H1 (cell line): Measurements from ENCODE around the gene FADS3. TPM values are rescaled to one million over a fixed set of nuclear protein-coding genes. Genes with fewer than 3 reads are reported as not detected.

Experiments
- CTCF ChIA-PET: fragments of 300-600 bp; sonication (Branson Sonifier 250); formaldehyde crosslinking; loops from one replicate; lab custom pipeline; 2021; ENCODE audit not compliant: partially characterized antibody; lab: Charles Lee
- POLR2A ChIA-PET: fragments of 300-600 bp; sonication (Branson Sonifier 250); formaldehyde crosslinking; loops from one replicate; lab custom pipeline; 2021; ENCODE audit warnings: inconsistent platforms; ENCODE audit not compliant: partially characterized antibody; lab: Charles Lee
- DNase-seq, 2 experiments: peaks; one replicate each; pipeline versions ENCODE4 v3.0.0 to v3.0.0-alpha.2; 2010 to 2022; ENCODE audit warnings: low spot score in 2 of 2, low read depth in 1 of 2, mixed read lengths in 1 of 2
- FAIRE-seq: peaks from 2 replicates; lab custom pipeline; 2011; peaks lifted over from hg19 to GRCh38; lab: Jason Lieb, UNC
- H2AFZ ChIP-seq: 2 replicates; pipeline ENCODE4 v1.8.1; 2012; ENCODE audit warnings: low read length, inconsistent platforms
- H2AK5ac ChIP-seq: 2 replicates; pipeline ENCODE4 v1.6.1; 2013; ENCODE audit warnings: low read depth, low read length
- H2BK120ac ChIP-seq: replicated peaks from 2 replicates; pipeline ENCODE3; 2013; ENCODE audit warnings: low read depth, low read length, inconsistent platforms
- H2BK12ac ChIP-seq: 2 replicates; pipeline ENCODE4 v1.6.1; 2013; ENCODE audit warnings: low read depth, low read length
- H2BK15ac ChIP-seq: 2 replicates; pipeline ENCODE4 v1.6.1; 2013; ENCODE audit warnings: low read length
- H2BK20ac ChIP-seq: 2 replicates; pipeline ENCODE4 v1.6.1; 2013; ENCODE audit warnings: low read length
- H2BK5ac ChIP-seq: 2 replicates; pipeline ENCODE4 v1.6.1; 2013; ENCODE audit warnings: low read depth, low read length
- H3K14ac ChIP-seq: 2 replicates; pipeline ENCODE4 v1.6.1; 2013; ENCODE audit warnings: inconsistent platforms; ENCODE audit not compliant: insufficient read length
- H3K18ac ChIP-seq: 2 replicates; pipeline ENCODE4 v1.6.1; 2013; ENCODE audit warnings: low read length; ENCODE audit errors: extremely low read depth
- H3K23ac ChIP-seq: 2 replicates; pipeline ENCODE4 v1.6.1; 2013; ENCODE audit warnings: inconsistent platforms; ENCODE audit not compliant: insufficient read length
- H3K23me2 ChIP-seq: 2 replicates; pipeline ENCODE4 v1.6.1; 2013; ENCODE audit warnings: low read depth, low read length
- H3K27ac ChIP-seq: 2 replicates; pipeline ENCODE4 v1.6.1; 2011; ENCODE audit warnings: low read depth, low read length, inconsistent platforms
- H3K27me3 ChIP-seq, 4 experiments: replicated peaks in 1 of 4; 1 replicate in 1 of 4; 2 replicates in 3 of 4; pipeline versions ENCODE4 v1.6.1 to v1.8.1; 2011 to 2013; ENCODE audit warnings: low read length in 3 of 4, mild to moderate bottlenecking in 3 of 4, inconsistent platforms in 2 of 4, mixed read lengths in 2 of 4, moderate library complexity in 1 of 4; ENCODE audit not compliant: control insufficient read depth in 3 of 4, insufficient read depth in 3 of 4; ENCODE audit errors: extremely low read depth in 1 of 4
- H3K36me3 ChIP-seq, 4 experiments: 2 replicates each; pipeline versions ENCODE4 v1.6.1 to v1.8.1; 2011 to 2013; ENCODE audit warnings: mild to moderate bottlenecking in 4 of 4, low read length in 3 of 4, moderate library complexity in 2 of 4, control low read depth in 1 of 4, inconsistent platforms in 1 of 4; ENCODE audit not compliant: insufficient read depth in 4 of 4, control insufficient read depth in 2 of 4
- H3K4ac ChIP-seq: replicated peaks from 2 replicates; pipeline ENCODE3; 2013; ENCODE audit warnings: low read length, low read depth, mixed read lengths, inconsistent platforms; ENCODE audit not compliant: insufficient read length
- H3K4me1 ChIP-seq, 4 experiments: replicated peaks in 1 of 4; 1 replicate in 1 of 4; 2 replicates in 3 of 4; pipeline versions ENCODE4 v1.6.1 to v1.8.1; 2011 to 2013; ENCODE audit warnings: low read length in 3 of 4, inconsistent platforms in 2 of 4, mixed read lengths in 1 of 4; ENCODE audit not compliant: insufficient read depth in 4 of 4, control insufficient read depth in 3 of 4
- H3K4me2 ChIP-seq, 2 experiments: 2 replicates each; pipeline versions ENCODE4 v1.6.1 to v1.8.1; 2011 to 2013; ENCODE audit warnings: low read depth in 2 of 2, low read length in 2 of 2, control low read depth in 1 of 2, inconsistent platforms in 1 of 2, mild to moderate bottlenecking in 1 of 2; ENCODE audit not compliant: insufficient read depth in 1 of 2
- H3K4me3 ChIP-seq, 4 experiments: fragments of 200-600, 300-600 bp in 1 of 4; sonication (generic), shearing (Covaris generic), sonication (Bioruptor Twin) in 1 of 4; 2 replicates each; pipeline versions ENCODE4 v1.5.1 to v1.8.1; 2011 to 2016; ENCODE audit warnings: low read length in 4 of 4, low read depth in 3 of 4, control low read depth in 2 of 4, inconsistent platforms in 2 of 4, mild to moderate bottlenecking in 2 of 4, mixed read lengths in 1 of 4, moderate library complexity in 1 of 4; ENCODE audit not compliant: insufficient read depth in 2 of 4; ENCODE audit errors: extremely low read depth in 1 of 4
- H3K56ac ChIP-seq: replicated peaks from 2 replicates; pipeline ENCODE3; 2013; ENCODE audit warnings: low read depth, mild to moderate bottlenecking, mixed read lengths, low read length, inconsistent platforms; ENCODE audit not compliant: insufficient read length
- H3K79me1 ChIP-seq: 2 replicates; pipeline ENCODE4 v1.6.1; 2013; ENCODE audit warnings: low read depth, low read length, control low read depth
- H3K79me2 ChIP-seq, 2 experiments: 2 replicates each; pipeline versions ENCODE4 v1.6.1 to v1.8.1; 2012 to 2013; ENCODE audit warnings: low read length in 2 of 2, mild to moderate bottlenecking in 2 of 2, inconsistent platforms in 1 of 2; ENCODE audit not compliant: insufficient read depth in 2 of 2, control insufficient read depth in 1 of 2
- H3K9ac ChIP-seq, 4 experiments: replicated peaks in 1 of 4; 1 replicate in 1 of 4; 2 replicates in 3 of 4; pipeline versions ENCODE4 v1.6.1 to v1.8.1; 2011 to 2013; ENCODE audit warnings: low read depth in 3 of 4, low read length in 3 of 4, control low read depth in 2 of 4, mild to moderate bottlenecking in 2 of 4, moderate library complexity in 2 of 4, inconsistent platforms in 1 of 4; ENCODE audit errors: extremely low read depth in 1 of 4
- H3K9me3 ChIP-seq, 2 experiments: 2 replicates each; pipeline versions ENCODE4 v1.6.1 to v1.8.1; 2012 to 2013; ENCODE audit warnings: mild to moderate bottlenecking in 2 of 2, moderate library complexity in 2 of 2, control low read depth in 1 of 2, inconsistent platforms in 1 of 2, low read depth in 1 of 2, low read length in 1 of 2, mixed read lengths in 1 of 2; ENCODE audit not compliant: insufficient read depth in 2 of 2
- H4K20me1 ChIP-seq, 2 experiments: replicated peaks in 1 of 2; 2 replicates each; pipeline versions ENCODE3 to v1.8.1; 2011 to 2013; ENCODE audit warnings: inconsistent platforms in 2 of 2, low read length in 2 of 2, mild to moderate bottlenecking in 1 of 2; ENCODE audit not compliant: insufficient read depth in 2 of 2, control insufficient read depth in 1 of 2
- H4K5ac ChIP-seq: 2 replicates; pipeline ENCODE4 v1.6.1; 2013; ENCODE audit warnings: low read length, low read depth, mixed read lengths, inconsistent platforms; ENCODE audit not compliant: insufficient read length
- H4K8ac ChIP-seq: 2 replicates; pipeline ENCODE4 v1.8.0; 2013; ENCODE audit warnings: mild to moderate bottlenecking, moderate library complexity, low read length, inconsistent platforms; ENCODE audit not compliant: insufficient read depth; ENCODE audit errors: extremely low read depth
- H4K91ac ChIP-seq: replicated peaks from 2 replicates; pipeline ENCODE3; 2013; ENCODE audit warnings: low read length, mixed read lengths, inconsistent platforms; ENCODE audit not compliant: insufficient read length
- SAP30 ChIP-seq: fragments of 300-600 bp; sonication (generic); IDR thresholded peaks from 2 replicates; pipeline ENCODE4 v1.7.1; 2012; ENCODE audit warnings: low read length, moderate library complexity, mild to moderate bottlenecking, inconsistent platforms; ENCODE audit not compliant: insufficient read depth, insufficient replicate concordance
- WGBS, 2 experiments: shearing (Covaris generic) in 1 of 2; methylation state at CpG; one replicate each; pipeline versions ENCODE4 v1.1.6 to v1.1.7; 2013 to 2015; ENCODE audit warnings: low lambda C conversion rate in 2 of 2, mixed read lengths in 2 of 2, inconsistent platforms in 1 of 2, low coverage in 1 of 2, missing lambda C conversion rate in 1 of 2; ENCODE audit not compliant: insufficient replicate concordance in 2 of 2, insufficient coverage in 1 of 2, insufficient read length in 1 of 2; ENCODE audit errors: extremely low coverage in 1 of 2, missing lambda C conversion rate in 1 of 2; 5-methylcytosine and 5-hydroxymethylcytosine counted together
- polyA plus RNA-seq, 7 experiments: library from polyadenylated mRNA; depleted of rRNA in 3 of 7; stranded (reverse) in 5 of 7; unstranded in 2 of 7; fragments of >200 nt in 5 of 7; fragments of 200-250 nt in 2 of 7; gene quantifications; 1 replicate in 5 of 7; 2 replicates in 1 of 7; 4 replicates in 1 of 7; pipeline versions ENCODE4 v1.2.1 to v1.2.3, GENCODE V29; 2011 to 2013; ENCODE audit warnings: missing spikeins in 2 of 7, mixed read lengths in 2 of 7
- total RNA-seq: library from RNA; stranded (reverse); fragmentation: NEBNext Ultra II Directional; extraction: Animal tissue kit (Norgen Biotek cat#: 25700); gene quantifications from 2 replicates; pipeline ENCODE4 v1.2.1, GENCODE V29; 2021

Gene FADS3
- total and polyA plus RNA-seq, 2 of the 8 experiments (the other 6 are each of a cell fraction or from before 2014, with no cell fraction given): 43.8 to 76.3 TPM

GRCh38 chr11:61848631-61849030 lies 42.7 kb downstream of the FADS3 start:
- DNase-seq: no peak
- no peak overlapping the region for H3K23ac ChIP-seq
- H3K18ac ChIP-seq: no peak overlapping the region
- H4K5ac ChIP-seq: no peak overlapping the region
- no peak overlapping the region for H2BK120ac ChIP-seq
- no peaks in the 10 kb centered on the region for H3K79me2 ChIP-seq
- no peak overlapping the region for H3K56ac ChIP-seq
- no peak overlapping the region for H2AFZ ChIP-seq
- H2BK5ac ChIP-seq: no peak overlapping the region
- H3K9me3 ChIP-seq: no peaks in the 10 kb centered on the region; a peak in 1 of 4 replicates
- no peaks in the 10 kb centered on the region; a peak in 1 of 7 replicates for H3K4me1 ChIP-seq
- no peak overlapping the region for H3K9ac ChIP-seq
- H3K14ac ChIP-seq: no peak overlapping the region
- WGBS, 2 experiments: 88% methylated on average over 9 of the region's 9 CpGs; no CpG with 5 or more reads in 1 of the 2 experiments
- H3K23me2 ChIP-seq: no peaks in the 10 kb centered on the region
- H3K27ac ChIP-seq: no peak overlapping the region
- no peak overlapping the region for H2BK12ac ChIP-seq
- no peak for FAIRE-seq
- H3K36me3 ChIP-seq: peaks cover 34 to 87% (median 63%) of the 10 kb centered on the region in 4 experiments
- no peak overlapping the region for H3K4ac ChIP-seq
- no peaks in the 10 kb centered on the region for H3K27me3 ChIP-seq
- peaks cover 8 to 21% of the 10 kb centered on the region in 2 experiments for H4K20me1 ChIP-seq
- no peak overlapping the region for H2BK15ac ChIP-seq
- no peak overlapping the region for H3K4me2 ChIP-seq
- no peak overlapping the region for H2AK5ac ChIP-seq
- no peak overlapping the region for H2BK20ac ChIP-seq
- no peak for TF ChIP-seq SAP30
- H4K8ac ChIP-seq: no peak overlapping the region
- H3K79me1 ChIP-seq: peaks cover 3% of the 10 kb centered on the region; the same call in 1 of the 2 replicates
- POLR2A ChIA-PET: interaction anchor here (0.8 to 1.5 kb wide), 5 partner anchors 8 to 56 kb away, joined by 3 to 4 read pairs (median 3); partner anchors contain the start of genes FEN1 and TMEM258
- CTCF ChIA-PET: interaction anchor here (0.7 to 2.6 kb wide), 4 partner anchors 51 to 522 kb away, joined by 3 to 11 read pairs (median 3); no protein-coding TSS in a partner anchor
- H3K4me3 ChIP-seq: no peak overlapping the region
- no peak overlapping the region for H4K91ac ChIP-seq
